HTERT RPE-1 (cell line): ENCODE results near the gene ROBO2.

Source experiments
- in situ Hi-C: fragments of 300-500 bp; cut with MboI; formaldehyde crosslinking; loops from 4 replicates; pipeline ENCODE4 v1.14.3; 2020; ENCODE audit warnings: low sequenced_read_pairs

ROBO2 gene

DNA sequence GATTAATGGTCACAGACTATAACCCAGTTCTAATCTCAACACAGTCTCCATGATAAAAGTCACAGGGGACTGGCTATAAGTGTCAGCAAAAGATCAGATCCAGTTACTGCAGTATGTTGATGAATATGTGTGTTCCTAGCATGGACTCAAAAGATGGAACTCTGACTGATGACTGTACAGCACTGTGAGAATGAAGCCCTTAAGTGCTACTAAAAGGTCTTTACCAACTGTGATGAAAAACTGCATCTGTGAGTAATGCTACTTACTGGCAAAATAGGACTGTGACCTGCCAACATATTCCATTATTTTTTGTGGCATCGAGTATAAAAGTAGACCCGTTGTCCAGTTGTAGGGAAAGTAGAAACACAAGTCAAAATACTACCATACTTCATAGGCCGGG lies 284.2 kb downstream of the ROBO2 start:
- in situ Hi-C loops = no loop called here

DNA sequence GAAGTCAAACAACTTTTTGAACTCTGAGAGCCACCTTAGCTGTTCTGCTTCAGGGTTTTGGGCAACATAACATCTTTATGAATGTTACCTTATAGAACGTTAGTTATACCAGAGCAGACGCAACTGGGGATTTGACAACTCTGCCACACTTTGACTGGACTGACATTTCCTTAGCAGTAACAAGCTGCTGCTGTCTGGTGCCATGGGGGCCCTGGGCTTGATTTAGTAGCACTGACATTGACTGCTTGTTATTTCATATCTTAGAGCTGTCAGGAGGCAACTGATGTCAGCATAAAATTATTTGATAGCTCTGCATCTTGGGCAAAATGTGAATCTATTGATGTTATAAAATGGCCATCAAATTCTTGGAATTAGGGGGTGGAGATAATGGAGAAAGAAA lies 285.4 kb downstream of the ROBO2 start:
- in situ Hi-C loops = no loop called here

DNA sequence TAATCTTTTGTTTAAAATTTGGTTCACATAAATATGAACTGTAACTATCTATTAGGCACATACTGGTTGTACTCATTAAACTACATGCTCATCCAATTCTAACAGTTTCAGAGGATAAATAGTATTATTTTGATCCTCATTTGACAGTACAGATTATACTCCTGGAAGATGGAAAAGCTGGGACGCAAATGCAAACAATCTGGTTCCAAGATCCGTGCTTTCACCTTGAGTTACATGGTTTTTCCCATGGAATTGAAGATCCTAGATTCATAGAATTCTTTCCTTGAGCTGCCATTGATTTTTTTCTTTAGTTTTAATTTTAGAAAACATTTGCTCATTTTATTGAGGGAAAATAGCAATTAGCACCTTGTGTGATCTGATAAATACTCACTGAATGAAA lies 285.8 kb downstream of the ROBO2 start:
- in situ Hi-C loops = no loop called here

DNA sequence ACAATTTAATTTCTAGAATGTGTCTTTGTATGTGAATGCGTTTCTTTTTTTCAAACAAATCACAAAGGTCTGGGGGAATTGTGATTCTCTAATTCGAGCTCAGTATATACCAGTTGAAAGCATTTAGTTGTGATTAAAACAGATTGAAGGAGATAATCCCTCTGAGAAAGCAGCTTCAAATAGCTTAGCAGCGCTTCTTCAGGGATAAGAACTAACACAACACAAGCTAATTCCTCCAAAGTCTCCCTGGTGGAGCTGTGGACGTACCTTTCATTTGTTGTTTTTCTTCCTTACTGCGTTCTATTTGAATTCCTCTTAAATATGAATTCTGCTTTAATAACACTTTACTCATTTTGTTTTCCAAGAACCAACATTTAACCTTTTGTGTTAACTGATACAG lies 286.7 kb downstream of the ROBO2 start:
- in situ Hi-C loops = no loop called here

DNA sequence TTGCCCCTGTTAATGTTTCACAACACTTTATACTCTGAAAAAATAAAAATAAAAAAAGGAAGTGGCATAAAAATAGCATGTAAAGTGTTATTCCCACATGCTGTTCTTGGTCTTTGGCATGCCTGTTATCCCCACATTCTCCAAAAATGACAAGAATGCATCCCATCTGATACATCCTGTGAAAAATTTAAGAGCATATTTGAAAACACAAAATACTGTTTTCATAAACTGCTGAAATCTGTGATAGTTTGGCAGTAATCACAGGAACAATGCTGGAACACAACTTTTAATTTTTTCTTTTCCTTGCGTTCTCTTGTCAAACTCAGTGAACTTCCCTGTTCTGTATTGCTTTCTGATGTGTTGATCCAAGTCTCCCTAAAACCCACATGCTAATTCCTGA lies 288.8 kb downstream of the ROBO2 start:
- in situ Hi-C loops = no loop called here

DNA sequence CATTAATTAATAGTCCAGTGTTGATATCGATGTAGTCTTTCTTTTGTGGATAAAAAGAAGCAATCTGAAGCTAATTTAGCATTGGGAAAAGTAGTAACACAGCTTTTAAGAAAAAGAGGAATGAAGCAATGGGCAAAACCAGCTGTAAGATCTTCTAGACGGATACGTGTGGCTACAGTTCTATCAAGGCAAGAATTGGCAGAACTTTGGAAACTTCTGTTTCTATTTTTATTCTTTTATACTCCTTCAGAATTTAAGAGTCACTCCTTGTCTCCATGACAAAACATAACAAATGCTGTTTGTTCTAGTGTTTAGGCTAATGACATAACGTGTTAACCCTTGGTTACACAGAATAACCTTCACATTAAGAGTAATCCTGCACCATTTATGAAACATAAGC lies 289.2 kb downstream of the ROBO2 start:
- in situ Hi-C loops = no loop called here

DNA sequence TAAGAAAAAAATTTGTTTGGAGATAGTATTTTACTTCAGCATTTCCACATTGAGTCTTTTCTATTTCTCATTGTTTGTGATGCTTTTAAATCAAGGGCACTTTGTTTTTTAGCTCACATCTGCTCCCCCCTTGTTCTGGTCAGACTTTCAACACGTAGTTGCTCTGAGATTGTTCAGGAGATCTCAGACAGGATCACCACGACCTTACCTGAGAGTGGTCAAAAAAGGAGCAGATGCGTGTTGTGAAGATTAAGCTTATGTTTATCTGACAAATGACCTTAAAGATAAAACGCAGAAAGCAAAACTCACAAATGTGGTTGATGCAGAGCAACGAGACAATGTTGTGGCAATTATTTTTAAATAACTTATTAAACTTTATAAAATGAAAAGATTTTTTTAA lies 298.3 kb downstream of the ROBO2 start:
- in situ Hi-C loops = no loop called here

DNA sequence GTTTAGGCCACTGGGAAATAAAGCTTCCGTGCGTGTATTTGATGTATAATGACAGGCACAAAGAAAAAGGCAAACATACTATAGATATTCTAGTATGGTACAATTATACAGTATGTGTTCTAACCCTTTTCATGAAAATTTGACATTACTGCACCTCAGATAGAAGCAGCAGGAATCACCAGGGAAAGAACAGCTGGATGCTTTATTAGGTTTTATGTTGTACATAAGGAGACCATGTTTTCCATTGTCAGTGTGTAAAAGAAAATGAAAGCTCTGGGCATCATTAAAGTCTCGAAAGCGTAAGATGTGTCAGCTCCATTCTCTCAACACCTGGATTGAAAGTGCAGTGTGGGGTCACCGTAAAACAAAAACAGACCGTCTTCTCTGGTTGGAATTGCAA lies 302.1 kb downstream of the ROBO2 start:
- in situ Hi-C loops = no loop called here

DNA sequence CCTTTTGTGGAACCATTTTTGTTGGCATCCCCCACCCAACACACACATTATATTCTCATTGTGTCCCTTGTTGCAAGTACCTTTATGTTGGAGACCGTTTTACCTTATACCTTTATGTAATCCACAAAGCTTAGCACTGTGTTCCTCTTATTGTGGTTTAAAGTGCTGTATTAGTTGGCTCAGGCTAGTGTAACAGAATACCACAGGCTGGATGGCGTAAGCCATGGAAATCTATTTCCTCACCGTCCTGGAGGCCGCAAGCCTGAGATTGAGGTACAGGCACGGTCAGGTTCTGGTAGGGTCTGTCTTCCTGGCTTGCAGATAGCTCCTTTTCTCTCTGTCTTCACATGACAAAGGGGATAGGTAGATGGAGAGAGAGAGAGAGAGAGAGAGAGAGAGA lies 302.8 kb downstream of the ROBO2 start:
- in situ Hi-C loops = no loop called here

DNA sequence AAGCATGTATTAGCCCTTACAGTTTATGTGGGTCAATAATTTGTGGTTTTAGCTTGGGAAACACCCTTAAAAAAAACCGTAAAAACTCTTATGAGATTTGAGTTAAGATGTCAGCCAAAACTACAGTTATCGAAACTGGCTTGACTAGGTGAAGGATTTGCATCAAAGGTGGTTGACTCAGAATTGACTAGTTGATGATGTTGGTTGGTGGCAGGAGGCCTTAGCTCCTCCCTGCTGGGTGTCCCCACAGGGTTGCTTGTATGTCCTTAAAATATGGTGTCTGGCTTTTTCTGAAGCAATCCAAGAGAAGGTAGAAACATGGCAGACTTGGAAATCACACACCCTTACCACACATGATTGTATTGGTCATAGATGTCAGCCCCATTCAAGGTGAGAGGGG lies 305.1 kb downstream of the ROBO2 start:
- in situ Hi-C loops = no loop called here

DNA sequence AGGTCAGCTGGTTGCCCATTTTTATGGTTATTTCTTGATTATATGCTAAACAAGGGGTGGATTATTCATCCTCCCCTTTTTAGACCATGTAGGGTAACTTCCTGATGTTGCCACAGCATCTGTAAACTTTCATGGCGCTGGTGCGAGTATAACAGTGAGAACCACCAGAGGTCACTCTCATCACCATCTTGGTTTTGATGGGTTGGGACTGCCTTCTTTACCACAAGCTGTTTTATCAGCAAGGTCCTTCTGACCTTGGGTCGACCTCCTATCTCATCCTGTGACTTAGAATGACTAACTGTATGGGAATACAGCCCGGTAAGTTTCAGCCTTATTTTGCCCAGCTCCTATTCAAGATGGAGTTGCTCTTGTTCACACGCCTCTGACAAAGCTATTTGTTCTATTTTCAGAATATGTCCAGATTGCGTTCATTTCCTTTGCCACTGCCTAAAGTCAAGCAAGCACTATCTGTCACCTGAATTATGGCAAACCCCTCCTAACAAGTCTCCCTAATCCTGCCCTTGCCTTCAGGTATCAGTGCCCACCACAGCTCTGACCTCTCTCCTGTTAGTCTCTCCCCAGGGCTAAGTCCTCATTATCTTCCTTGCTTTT lies 308.5 kb downstream of the ROBO2 start:
- in situ Hi-C loops = no loop called here

DNA sequence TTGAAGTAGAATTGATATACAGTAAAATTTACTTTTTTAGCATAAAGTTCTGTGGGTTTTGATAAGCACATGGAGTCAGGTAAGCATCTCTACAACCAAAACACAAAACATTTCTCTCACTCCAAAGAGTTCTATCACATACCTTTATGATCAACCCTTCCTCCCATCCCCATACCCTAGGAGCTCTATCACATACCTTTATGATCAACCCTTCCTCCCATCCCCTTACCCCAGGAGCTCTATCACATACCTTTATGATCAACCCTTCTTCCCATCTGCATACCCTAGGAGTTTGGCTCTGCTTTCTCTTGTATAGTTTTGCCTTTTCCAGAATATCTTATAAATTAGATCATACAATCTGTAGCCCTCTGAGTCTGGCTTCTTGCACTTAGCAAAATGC lies 315.1 kb downstream of the ROBO2 start:
- in situ Hi-C loops = no loop called here

DNA sequence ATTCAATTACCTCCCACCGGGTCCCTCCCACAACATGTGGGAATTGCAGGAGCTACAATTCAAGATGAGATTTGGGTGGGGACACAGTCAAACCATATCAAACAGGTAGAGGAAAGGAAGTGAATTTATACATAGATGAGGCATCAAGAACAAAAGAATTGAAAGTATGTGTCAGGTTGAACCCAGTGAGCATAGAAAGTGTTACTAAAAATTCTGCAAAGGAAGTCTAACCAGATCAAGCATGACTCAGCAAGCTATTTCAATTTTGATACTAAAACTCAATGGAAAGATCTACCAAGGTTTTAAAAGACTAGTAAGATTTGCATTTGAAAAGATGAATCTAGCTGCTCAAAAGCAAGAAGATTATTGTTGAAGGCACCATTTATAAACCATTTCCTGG lies 323.0 kb downstream of the ROBO2 start:
- in situ Hi-C loops = no loop called here

DNA sequence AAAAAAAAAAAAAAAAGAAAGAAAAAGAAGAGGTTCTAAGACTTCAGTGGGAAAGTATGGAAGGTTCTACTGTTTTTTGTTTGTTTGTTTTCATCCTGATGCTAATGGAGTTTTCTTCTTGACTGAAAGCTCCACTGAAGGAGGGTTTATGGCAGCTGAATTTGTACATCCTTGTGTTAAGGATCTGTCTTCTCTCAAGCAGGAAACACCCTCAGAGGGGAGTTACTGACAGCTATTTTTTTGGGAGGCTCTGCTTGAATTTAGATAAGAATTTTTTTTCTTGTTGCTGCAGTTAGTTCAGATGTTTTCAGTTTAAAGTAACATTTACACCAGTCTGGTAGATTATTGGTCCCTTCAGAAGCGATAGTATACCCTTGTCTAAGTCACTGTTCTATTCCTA lies 325.3 kb downstream of the ROBO2 start:
- in situ Hi-C loops = no loop called here

DNA sequence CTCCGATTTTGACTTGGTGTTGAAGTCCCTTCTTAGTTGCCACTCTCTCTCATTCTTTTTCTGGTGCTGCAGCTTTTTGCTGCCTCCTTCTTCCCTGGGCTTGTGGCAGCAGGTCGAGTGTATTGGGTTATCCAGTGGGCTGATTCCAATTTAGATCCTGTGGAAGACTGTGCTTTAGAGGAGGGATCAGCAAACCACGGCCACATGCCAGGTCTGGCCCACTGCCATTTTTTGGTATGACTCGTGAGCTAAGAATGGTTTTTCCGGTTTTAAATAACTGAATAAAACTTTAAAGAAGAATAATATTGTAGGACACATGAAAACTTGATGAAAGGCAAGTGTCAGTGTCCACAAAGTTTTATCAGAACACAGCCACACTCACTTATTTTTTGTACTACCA lies 330.5 kb downstream of the ROBO2 start:
- in situ Hi-C loops = no loop called here

DNA sequence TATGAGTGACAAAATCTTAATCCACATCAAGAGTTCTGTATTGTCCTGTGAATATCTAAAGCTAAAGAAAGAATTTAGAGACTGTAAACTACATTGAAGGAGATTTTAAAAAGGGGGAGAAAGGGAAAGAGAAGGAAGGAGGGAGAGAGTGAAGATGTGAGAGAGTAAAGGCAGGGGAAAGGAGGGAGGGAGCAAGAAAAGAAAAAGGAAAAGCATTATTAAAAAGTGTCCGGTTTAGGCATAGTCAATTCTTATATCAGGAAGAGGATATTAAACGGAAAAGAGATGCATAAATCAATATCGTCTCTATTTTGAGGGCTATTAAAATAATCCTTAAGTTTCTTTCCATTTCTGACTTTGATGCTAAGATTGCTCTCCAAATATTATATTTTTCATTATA lies 332.1 kb downstream of the ROBO2 start:
- in situ Hi-C loops = no loop called here

DNA sequence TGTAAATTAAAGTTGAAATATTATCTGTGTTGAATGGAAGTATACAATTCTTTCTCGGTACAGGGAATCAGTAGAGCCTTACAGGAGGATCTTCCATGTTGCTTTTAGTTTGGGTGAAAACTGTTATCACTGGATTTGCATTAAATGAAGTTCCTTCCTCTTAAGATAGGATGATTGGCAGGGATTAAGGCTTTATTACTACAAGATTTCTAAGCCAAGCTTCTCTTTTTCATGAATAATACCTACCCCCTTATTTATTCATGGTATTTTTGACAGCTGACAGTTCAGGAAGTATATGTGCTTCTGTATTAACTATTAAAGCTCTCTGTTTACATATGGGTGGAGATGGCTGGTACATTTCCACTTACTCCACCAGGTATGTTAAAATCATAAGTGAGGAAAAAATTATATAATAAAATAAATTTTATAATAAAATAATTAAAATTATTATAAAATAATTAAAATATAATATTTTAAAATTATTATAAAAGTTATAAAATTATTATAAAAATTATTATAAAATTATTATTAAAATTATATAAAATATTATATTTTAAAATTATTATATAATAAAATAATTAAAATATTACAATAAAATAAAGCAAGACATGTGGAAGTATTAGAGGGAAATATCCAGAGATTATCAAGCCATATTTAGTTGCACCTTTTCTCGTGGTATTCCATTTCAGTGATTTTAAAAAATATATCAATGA lies 332.9 kb downstream of the ROBO2 start:
- in situ Hi-C loops = no loop called here

DNA sequence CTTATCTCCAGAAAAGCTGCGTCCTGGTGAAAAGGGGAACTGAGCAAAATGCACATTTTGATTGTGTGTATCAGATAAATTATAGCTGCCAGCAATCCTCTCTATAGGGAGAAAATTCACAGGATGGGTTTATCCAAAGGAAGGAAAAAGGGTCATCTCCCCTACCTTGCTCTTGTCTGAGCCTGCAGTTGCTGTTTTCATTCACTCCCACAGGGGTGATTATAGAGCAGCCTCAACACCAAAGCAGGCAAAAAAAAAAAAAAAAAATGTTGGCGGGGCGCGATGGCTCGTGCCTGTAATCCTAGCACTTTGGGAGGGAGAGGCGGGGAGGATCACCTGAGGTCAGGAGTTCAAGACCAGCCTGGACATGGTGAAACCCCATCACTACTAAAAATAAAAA lies 333.7 kb downstream of the ROBO2 start:
- in situ Hi-C loops = no loop called here

DNA sequence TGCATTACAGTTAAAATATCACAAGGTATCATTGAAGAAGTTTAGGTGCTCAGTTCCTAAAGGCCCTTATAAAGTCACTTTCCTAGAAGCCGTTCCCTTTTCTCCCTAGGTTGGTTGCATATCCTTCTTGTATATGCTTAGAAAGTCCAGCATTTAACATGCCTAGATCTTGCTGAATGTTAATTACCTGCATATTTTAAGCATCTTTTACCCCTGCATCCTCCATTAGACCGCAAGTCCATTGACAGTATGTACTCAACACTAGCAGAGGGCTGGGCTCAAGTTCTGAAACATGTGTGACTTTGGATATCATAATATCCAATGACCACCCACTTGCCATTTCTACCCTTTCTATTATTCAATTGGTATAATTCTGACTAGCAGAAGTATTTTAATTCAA lies 336.6 kb downstream of the ROBO2 start:
- in situ Hi-C loops = no loop called here

DNA sequence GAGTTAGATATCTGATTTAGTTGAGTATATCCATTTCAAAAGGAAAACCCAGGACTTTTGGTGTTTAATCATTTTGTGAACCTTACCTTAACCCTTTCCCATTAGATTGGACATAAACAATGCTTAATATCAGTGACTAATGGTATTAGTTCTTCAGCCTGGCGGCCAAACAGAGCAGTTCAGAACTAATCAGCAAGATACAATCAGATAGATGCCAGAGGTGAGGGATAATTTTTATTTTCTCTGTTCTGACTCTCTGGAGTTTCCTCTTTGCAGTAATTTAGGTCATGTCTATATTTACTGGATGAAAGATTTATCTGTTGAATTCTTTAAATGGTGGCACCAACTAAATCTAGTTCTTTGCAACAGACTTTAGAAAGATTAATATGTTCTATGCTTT lies 337.8 kb downstream of the ROBO2 start:
- in situ Hi-C loops = no loop called here

DNA sequence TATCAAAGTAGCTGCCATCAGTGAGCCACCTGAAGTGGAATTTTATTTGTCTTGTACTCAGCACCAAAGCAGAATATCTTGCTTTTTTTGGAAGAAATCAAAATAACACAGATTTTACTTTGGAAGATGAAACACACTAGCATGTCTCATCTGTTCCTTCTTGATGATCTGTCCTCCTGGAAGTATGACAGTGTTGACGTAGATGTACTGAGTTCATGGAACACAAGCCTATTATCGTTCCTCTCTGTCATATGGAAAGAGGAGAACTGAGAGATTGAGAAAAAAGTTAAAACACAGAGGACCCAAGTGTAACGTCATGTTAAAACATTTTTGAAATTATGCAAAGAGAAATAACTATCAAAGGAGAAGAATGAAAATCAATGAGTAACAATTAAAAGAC lies 340.2 kb downstream of the ROBO2 start:
- in situ Hi-C loops = no loop called here

DNA sequence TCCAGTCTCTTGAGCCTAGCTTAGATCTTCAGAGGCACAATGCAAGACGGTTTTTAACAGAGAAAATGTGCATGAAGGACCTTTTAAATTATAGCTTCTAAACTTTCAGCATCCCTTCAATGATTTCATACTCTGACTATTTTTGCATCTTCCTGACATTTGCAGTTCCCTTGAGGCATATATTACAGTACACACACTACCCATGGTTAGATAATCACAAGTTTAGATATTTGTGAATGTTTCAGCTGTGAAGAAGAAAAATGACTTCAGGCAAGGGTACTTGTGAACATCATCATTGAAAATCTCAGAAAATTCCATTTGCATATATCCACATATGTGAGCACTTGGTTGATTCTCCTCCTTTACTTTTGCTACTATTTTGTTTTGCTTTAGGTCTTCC lies 341.5 kb downstream of the ROBO2 start:
- in situ Hi-C loops = no loop called here

DNA sequence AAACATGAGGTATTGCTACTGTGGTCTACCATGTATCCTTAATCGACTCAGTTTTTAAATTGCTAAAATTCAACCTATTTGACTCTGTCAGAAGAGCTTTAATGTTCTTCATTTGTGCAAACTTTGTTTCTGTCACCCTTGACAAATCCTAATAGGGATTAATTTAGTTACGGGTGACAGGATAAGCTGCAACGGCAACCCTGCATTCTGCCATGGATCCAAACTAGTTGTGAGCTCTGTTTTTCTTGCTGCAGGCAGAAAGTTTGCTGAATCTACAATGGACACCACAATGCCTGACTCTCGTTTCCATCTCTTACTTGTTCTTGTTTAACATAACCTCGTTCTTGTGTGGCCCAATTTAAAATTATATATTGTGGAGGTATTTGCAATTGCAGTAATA lies 352.3 kb downstream of the ROBO2 start:
- in situ Hi-C loops = no loop called here
